H9 (cell line): ENCODE results near the gene MAEA. TPM values are rescaled to one million over a fixed set of nuclear protein-coding genes. Genes with fewer than 3 reads are reported as not detected.
A peak's percentile ranks its signal among the peaks of the same experiment; 100 is the strongest.

Experiments
- DNase-seq: peaks from one replicate; pipeline ENCODE4 v3.0.0-alpha.2; 2017
- H2AFZ ChIP-seq: one replicate; pipeline ENCODE4 v1.6.1; 2013; ENCODE audit warnings: mild to moderate bottlenecking, low read length, control low read depth, moderate library complexity
- H2AK5ac ChIP-seq: 2 replicates; pipeline ENCODE4 v1.6.1; 2013; ENCODE audit warnings: low read length, control low read depth, mixed read lengths; ENCODE audit not compliant: insufficient read length
- H2BK120ac ChIP-seq: one replicate; pipeline ENCODE4 v1.6.1; 2013; ENCODE audit warnings: low read depth, mild to moderate bottlenecking, low read length, control low read depth, inconsistent platforms; ENCODE audit not compliant: poor library complexity, severe bottlenecking
- H2BK12ac ChIP-seq: 2 replicates; pipeline ENCODE4 v1.6.1; 2013; ENCODE audit warnings: low read length, control low read depth, mixed read lengths, low read depth; ENCODE audit not compliant: insufficient read length
- H2BK15ac ChIP-seq: 2 replicates; pipeline ENCODE4 v1.6.1; 2013; ENCODE audit warnings: low read depth, low read length, control low read depth
- H2BK20ac ChIP-seq: one replicate; pipeline ENCODE4 v1.6.1; 2013; ENCODE audit warnings: low read depth, mild to moderate bottlenecking, low read length, control low read depth, inconsistent platforms; ENCODE audit not compliant: poor library complexity, severe bottlenecking
- H2BK5ac ChIP-seq: 2 replicates; pipeline ENCODE4 v1.6.1; 2013; ENCODE audit warnings: low read length, control low read depth, mixed read lengths; ENCODE audit not compliant: insufficient read length
- H3K14ac ChIP-seq: 2 replicates; pipeline ENCODE4 v1.6.1; 2013; ENCODE audit warnings: low read length, control low read depth; ENCODE audit not compliant: insufficient read depth
- H3K18ac ChIP-seq: 2 replicates; pipeline ENCODE4 v1.6.1; 2013; ENCODE audit warnings: low read depth, mild to moderate bottlenecking, mixed read lengths, low read length, control low read depth; ENCODE audit not compliant: insufficient read length
- H3K23ac ChIP-seq: 2 replicates; pipeline ENCODE4 v1.6.1; 2013; ENCODE audit warnings: low read length, control low read depth, mixed read lengths, low read depth; ENCODE audit not compliant: insufficient read length
- H3K23me2 ChIP-seq: 2 replicates; pipeline ENCODE4 v1.6.1; 2013; ENCODE audit warnings: low read depth, mild to moderate bottlenecking, mixed read lengths, low read length, control low read depth; ENCODE audit not compliant: insufficient read length, poor library complexity, severe bottlenecking
- H3K27ac ChIP-seq: 2 replicates; pipeline ENCODE4 v1.5.1; 2013; ENCODE audit warnings: low read length, control low read depth, mixed read lengths, low read depth; ENCODE audit not compliant: insufficient read length
- H3K27me3 ChIP-seq: 2 replicates; pipeline ENCODE4 v1.6.1; 2013; ENCODE audit warnings: low read length, control low read depth, inconsistent platforms; ENCODE audit not compliant: insufficient read depth
- H3K4ac ChIP-seq: 2 replicates; pipeline ENCODE4 v1.6.1; 2013; ENCODE audit warnings: low read depth, mild to moderate bottlenecking, control low read depth, inconsistent platforms, low read length, moderate library complexity
- H3K4me1 ChIP-seq: 2 replicates; pipeline ENCODE4 v1.6.1; 2013; ENCODE audit warnings: low read length, control low read depth, inconsistent platforms; ENCODE audit not compliant: insufficient read depth
- H3K4me2 ChIP-seq: 2 replicates; pipeline ENCODE4 v1.6.1; 2013; ENCODE audit warnings: low read length, control low read depth, mixed read lengths; ENCODE audit not compliant: insufficient read length, insufficient read depth
- H3K56ac ChIP-seq: 2 replicates; pipeline ENCODE4 v1.6.1; 2013; ENCODE audit warnings: low read depth, mild to moderate bottlenecking, mixed read lengths, low read length, control low read depth; ENCODE audit not compliant: insufficient read length
- H3K79me1 ChIP-seq: 2 replicates; pipeline ENCODE4 v1.6.1; 2013; ENCODE audit warnings: low read depth, mild to moderate bottlenecking, moderate library complexity, low read length, control low read depth, inconsistent platforms; ENCODE audit not compliant: insufficient read depth, poor library complexity, severe bottlenecking
- H3K79me2 ChIP-seq: 2 replicates; pipeline ENCODE4 v1.6.1; 2013; ENCODE audit warnings: low read length, control low read depth, inconsistent platforms; ENCODE audit not compliant: insufficient read depth
- H3K9ac ChIP-seq: 2 replicates; pipeline ENCODE4 v1.6.1; 2013; ENCODE audit warnings: low read length, control low read depth, mixed read lengths; ENCODE audit not compliant: insufficient read length; ENCODE audit errors: extremely low read depth
- H3K9me3 ChIP-seq: one replicate; pipeline ENCODE4 v1.6.1; 2013; ENCODE audit warnings: low read depth, low read length, inconsistent platforms; ENCODE audit not compliant: control insufficient read depth
- H3T11ph ChIP-seq: one replicate; pipeline ENCODE4 v1.6.1; 2013; ENCODE audit warnings: mild to moderate bottlenecking, low read length, control low read depth, inconsistent platforms
- H4K20me1 ChIP-seq: one replicate; pipeline ENCODE4 v1.6.1; 2013; ENCODE audit not compliant: control insufficient read depth, insufficient read length, insufficient read depth
- H4K5ac ChIP-seq: 2 replicates; pipeline ENCODE4 v1.6.1; 2013; ENCODE audit warnings: low read depth, mild to moderate bottlenecking, mixed read lengths, low read length, control low read depth; ENCODE audit not compliant: insufficient read length
- H4K8ac ChIP-seq: replicated peaks from 2 replicates; pipeline ENCODE4 v1.6.1; 2013; ENCODE audit warnings: low read length, control low read depth, mixed read lengths, low read depth; ENCODE audit not compliant: insufficient read length
- H4K91ac ChIP-seq: 2 replicates; pipeline ENCODE4 v1.6.1; 2013; ENCODE audit warnings: low read depth, mild to moderate bottlenecking, moderate library complexity, mixed read lengths, low read length, control low read depth; ENCODE audit not compliant: insufficient read length
- H3K27ac Mint-ChIP-seq, 3 experiments: 2 replicates in 2 of 3; 3 replicates in 1 of 3; pipeline ENCODE4 v1.8.0; 2020 to 2021; ENCODE audit warnings: mixed read lengths in 3 of 3, mild to moderate bottlenecking in 1 of 3, moderate library complexity in 1 of 3
- H3K27me3 Mint-ChIP-seq: 2 replicates; pipeline ENCODE4 v1.8.0; 2021; ENCODE audit warnings: low read depth, mild to moderate bottlenecking, moderate library complexity, mixed read lengths
- H3K36me3 Mint-ChIP-seq, 3 experiments: 2 replicates in 2 of 3; 3 replicates in 1 of 3; pipeline ENCODE4 v1.8.0; 2020 to 2021; ENCODE audit warnings: low read depth in 3 of 3, mixed read lengths in 3 of 3; ENCODE audit not compliant: insufficient read depth in 1 of 3
- H3K4me1 Mint-ChIP-seq, 2 experiments: 2 replicates each; pipeline ENCODE4 v1.8.0; 2020; ENCODE audit warnings: mixed read lengths in 2 of 2
- H3K4me3 Mint-ChIP-seq, 2 experiments: 2 replicates in 1 of 2; 3 replicates in 1 of 2; pipeline ENCODE4 v1.8.0; 2020 to 2021; ENCODE audit warnings: mild to moderate bottlenecking in 2 of 2, mixed read lengths in 2 of 2, moderate library complexity in 1 of 2
- H3K9me3 Mint-ChIP-seq, 2 experiments: 2 replicates in 1 of 2; 3 replicates in 1 of 2; pipeline ENCODE4 v1.8.0; 2020; ENCODE audit warnings: mild to moderate bottlenecking in 2 of 2, mixed read lengths in 2 of 2, moderate library complexity in 1 of 2
- WGBS: extraction: QIAGEN DNeasy Blood & Tissue Kit; methylation state at CpG from one replicate; pipeline ENCODE4 v1.1.7; 2013; ENCODE audit warnings: missing lambda C conversion rate, low lambda C conversion rate, mixed read lengths; ENCODE audit not compliant: insufficient read length; ENCODE audit errors: extremely low coverage; 5-methylcytosine and 5-hydroxymethylcytosine counted together
- total RNA-seq: library from RNA; stranded (reverse); gene quantifications from 2 replicates; pipeline ENCODE4 v1.2.1, GENCODE V29; 2021
- TF ChIP-seq, protein P1 (sequence below): fragments of 200-600 bp; sonication (generic); conservative IDR thresholded peaks from 3 replicates; pipeline ENCODE4 v1.8.0; 2021; ENCODE audit warnings: antibody characterized with exemption, mild to moderate bottlenecking

MAEA gene
- total RNA-seq, 1 experiment from 2014 or later = 85.6 TPM

GRCh38 chr4:1317177-1318045 is 27.7 kb downstream of the MAEA start:
- H3K27ac Mint-ChIP-seq = peak overlapping the region in 1 of 3 experiments; percentile 67; a peak in 2 of 7 replicates
- H3K4me1 Mint-ChIP-seq = no peaks in the 10 kb centered on the region
- Histone ChIP-seq H3T11ph (no peak overlapping the region), H3K23ac (no peak overlapping the region), H3K27ac (no peak overlapping the region), H3K79me2 (no peaks in the 10 kb centered on the region), H3K27me3 (no peaks in the 10 kb centered on the region), H3K4ac (no peak overlapping the region), H4K20me1 (no peaks in the 10 kb centered on the region), H3K23me2 (no peaks in the 10 kb centered on the region), H2BK120ac (no peak overlapping the region), H3K9ac (no peak overlapping the region), H3K56ac (no peak overlapping the region), H3K18ac (no peak overlapping the region), H2AK5ac (no peak overlapping the region), H3K79me1 (peaks cover 3% of the 10 kb centered on the region), H4K91ac (no peak overlapping the region), H3K14ac (no peak overlapping the region), H4K5ac (no peak overlapping the region), H2AFZ (no peak overlapping the region), H3K4me2 (no peak overlapping the region), H4K8ac (no peak overlapping the region), H2BK20ac (no peak overlapping the region), H2BK12ac (no peak overlapping the region), H3K4me1 (no peaks in the 10 kb centered on the region), H2BK5ac (no peak overlapping the region), H3K9me3 (no peaks in the 10 kb centered on the region), H2BK15ac (no peak overlapping the region)
- H3K9me3 Mint-ChIP-seq = peaks cover 3 to 7% of the 10 kb centered on the region in 2 experiments; a peak in 3 of 5 replicates
- WGBS = no CpG with 5 or more reads among the region's 29 CpGs
- DNase-seq = peak; percentile 27
- peaks cover 48 to 79% (median 77%) of the 10 kb centered on the region in 3 experiments for H3K36me3 Mint-ChIP-seq
- TF ChIP-seq, protein P1, sequence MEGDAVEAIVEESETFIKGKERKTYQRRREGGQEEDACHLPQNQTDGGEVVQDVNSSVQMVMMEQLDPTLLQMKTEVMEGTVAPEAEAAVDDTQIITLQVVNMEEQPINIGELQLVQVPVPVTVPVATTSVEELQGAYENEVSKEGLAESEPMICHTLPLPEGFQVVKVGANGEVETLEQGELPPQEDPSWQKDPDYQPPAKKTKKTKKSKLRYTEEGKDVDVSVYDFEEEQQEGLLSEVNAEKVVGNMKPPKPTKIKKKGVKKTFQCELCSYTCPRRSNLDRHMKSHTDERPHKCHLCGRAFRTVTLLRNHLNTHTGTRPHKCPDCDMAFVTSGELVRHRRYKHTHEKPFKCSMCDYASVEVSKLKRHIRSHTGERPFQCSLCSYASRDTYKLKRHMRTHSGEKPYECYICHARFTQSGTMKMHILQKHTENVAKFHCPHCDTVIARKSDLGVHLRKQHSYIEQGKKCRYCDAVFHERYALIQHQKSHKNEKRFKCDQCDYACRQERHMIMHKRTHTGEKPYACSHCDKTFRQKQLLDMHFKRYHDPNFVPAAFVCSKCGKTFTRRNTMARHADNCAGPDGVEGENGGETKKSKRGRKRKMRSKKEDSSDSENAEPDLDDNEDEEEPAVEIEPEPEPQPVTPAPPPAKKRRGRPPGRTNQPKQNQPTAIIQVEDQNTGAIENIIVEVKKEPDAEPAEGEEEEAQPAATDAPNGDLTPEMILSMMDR = no peak
- no peak overlapping the region for H3K4me3 Mint-ChIP-seq
- no peaks in the 10 kb centered on the region for H3K27me3 Mint-ChIP-seq
